Dedifferentiated amniotic fluid mesenchymal stem cell (primary cell): ENCODE data around the gene SVOP.
"Not testable (repeated sequence)": the region's sequence is repeated elsewhere in the genome, so short reads cannot be mapped to it uniquely, and the experiment has no call there.

ENCODE experiments used
- DNase-seq: peaks from one replicate; pipeline ENCODE4 v3.0.0-alpha.2; 2016; ENCODE audit errors: extremely low spot score

Gene SVOP

DNA sequence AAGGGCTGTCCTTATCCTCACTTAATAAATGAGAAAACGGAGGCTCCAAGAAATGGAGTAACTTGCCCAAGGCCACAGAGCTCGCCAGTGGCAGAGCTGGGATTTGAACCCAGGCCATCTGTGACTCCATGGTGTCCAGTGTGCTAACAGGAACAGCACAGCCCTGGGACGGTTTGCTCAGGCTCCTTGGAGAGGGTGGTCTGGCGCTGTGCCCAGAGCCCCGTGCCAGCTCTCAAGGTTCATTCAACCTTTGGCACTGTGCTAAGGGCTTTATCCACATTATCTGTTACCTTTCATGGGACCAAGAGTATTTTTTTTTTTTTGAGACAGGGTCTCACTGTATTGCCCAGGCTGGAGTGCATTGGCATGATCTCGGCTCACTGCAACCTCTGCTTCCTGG, 132.8 kb downstream of the SVOP start:
- no peak for DNase-seq

DNA sequence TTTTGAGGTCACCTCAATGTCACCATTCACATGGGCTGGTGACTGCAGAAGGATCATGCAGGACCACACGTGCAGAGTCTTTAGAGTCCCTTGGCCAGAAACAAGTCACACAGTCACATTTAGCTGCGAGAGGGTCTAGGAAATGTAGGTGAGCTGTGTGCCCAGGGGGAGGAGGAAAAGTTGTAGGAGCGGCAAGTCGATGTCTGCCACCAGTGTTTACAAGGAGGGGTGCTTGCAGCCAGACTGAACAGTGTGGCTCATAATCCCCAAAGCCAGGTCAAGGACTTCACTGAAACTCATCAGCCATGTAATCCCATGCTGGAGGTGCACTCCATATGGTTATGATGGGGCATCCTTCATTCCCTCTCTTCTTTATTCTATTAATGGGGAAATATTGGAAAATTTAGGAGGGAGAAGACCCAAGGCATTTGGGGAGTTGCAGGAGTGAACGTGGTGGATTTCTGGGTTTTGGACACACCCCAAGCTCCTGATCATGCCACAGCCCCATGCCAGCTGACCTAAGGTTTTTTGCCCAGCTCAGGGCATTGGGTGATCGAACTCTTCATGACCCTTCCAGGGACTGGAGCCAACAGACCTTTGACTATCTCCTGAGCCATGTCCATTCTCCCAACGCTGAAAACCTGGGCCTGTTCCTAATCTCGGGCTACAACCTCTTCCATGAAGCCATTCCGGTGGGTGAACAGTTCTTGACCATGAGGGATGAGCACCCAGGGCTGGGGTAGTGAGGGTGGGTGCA, 133.8 kb downstream of the SVOP start:
- DNase-seq, result no peak

DNA sequence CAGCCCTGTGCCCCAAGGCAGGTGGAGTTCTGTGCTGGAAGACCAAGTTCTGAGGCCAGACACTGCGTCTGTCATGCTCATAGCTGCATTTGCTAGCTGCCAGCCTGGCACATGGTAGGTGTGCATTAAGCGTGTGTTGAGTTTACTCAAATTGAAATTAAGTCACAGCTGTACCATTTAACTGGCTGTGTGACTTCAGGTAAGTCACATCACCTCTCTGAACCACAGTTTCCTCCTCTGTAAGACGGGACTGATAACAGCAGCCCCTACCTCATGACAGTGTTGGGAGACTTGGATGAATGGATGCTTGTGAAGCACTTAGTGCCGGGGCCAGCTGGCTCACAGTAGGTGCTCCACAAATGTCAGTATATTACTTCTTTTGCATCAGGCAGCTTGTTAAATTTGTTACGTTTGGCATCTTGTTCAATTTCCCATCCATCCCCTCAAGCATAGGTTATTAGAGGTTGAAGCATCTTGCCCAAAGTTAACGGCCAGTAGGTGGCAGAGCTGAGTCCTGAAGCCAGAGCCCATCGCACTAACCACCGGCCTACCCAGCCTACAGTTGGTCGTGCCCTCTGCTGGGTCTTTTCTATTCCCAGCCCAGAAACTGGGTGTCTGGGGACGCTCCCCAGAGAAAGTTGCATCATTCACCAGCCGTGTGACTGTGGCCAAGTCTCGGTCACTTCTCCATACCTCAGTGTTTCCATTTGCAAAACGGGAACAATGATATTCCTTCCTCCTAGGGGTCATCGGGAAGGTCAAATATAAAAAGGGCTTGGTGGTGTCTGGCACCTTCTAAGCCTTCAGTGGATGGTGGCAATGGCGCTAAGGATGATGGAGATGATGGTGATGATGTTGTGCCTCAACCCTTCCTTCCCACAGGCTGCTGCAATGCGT, 136.5 kb downstream of the SVOP start:
- no peak for DNase-seq

DNA sequence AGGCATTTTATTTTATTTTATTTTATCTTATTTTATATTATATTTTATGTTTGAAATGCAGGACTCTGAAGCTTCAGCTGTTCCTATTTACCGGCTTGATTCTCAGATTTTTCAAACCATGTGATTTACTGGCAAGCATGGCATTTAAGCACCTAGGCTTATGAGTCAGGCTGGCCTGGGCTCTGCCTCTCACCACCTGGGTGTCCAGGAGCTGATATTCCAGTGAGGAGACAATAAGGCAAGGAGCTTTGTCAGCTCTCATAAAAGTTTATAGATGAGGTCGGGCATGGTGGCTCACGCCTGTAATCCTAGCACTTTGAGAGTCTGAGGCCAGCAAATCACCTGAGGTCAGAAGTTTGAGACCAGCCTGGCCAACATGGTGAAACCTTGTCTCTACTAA, 138.9 kb downstream of the SVOP start:
- no peak for DNase-seq

DNA sequence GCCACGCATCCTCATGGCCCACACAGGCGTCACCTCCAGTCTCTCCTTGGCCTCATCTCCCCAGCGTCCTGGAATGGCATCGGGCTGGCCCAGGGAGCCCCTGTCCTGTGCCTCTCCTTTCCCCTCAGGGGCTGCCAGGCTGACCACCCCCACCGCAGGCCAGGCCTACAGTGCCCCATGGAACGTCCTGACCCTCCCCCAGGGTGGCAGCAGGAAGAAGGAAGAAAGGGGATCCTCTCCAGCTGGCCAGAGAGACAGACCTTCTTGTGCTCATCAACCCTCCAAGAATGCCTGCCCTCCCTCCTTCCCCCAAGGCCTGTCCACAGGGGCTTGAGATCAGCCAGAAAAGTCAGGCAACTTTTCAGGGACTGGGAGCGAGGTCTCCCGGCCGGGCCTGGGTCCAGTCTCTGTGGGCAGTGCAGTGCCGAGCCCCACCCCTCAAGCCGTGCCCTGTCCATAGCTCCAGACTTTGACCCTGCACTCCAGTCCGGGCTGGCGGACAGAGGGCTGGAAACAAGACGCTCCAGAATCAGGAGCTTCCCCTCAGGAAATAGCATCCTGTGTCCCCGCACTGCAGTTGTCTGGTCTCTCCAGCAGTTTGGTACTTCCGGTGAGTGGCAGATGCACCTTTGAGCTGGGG, 141.1 kb downstream of the SVOP start, which contains the start of gene DAO:
DAO (plus strand) TSS at position 478 of the 640 bp plus-strand sequence. CDS start 4,915 bp downstream, outside the sequence.
- no peak for DNase-seq

DNA sequence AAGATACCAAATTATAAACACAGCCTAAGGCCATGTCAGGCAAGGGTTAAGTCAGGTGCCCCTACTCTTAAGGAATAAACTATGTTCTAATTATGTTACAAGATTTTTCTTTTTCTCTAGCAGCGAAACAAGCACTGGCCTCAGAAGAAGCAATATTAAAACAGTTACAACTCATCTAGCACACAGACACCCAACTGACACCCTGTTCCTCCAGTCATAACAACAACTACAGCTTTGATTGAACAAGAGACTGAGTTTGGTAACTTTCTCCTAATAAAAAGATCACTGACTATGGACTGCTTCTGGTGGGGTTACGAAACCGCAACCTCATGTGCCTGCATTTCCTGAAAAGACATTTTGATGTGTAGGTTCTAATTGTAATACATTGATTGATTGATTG, 144.3 kb downstream of the SVOP start:
- no peak for DNase-seq

DNA sequence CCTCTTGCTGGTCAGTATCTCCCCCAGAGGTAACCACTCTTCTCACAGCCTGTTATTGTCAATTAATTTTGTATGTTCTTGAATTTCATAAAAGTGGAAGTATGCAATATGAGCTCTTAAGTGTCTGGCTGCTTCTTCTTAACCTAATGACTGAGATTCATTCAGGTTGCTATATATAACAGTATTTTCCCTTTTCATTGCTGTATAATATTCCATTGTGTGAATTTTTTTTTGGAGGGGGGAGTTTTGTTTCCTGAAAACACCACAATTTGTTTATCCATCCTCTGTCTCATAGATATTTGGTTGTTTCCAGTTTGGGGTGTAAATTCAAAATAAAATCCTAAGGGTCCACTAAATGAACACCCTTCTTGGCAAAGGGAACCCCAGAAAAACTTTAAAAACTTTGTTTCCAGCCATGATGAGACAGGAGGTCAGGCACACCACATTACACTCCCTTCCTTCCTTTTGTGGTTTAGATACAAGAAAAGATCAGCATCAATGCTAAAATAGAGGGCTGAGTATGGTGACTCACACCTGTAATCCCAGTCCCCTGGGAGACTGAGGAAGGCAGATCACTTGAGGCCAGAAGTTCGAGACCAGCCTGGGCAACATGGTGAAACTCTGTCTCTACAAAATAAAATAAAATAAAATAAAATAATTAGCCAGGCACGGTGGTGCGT, 145.0 kb downstream of the SVOP start:
- DNase-seq, result no peak

DNA sequence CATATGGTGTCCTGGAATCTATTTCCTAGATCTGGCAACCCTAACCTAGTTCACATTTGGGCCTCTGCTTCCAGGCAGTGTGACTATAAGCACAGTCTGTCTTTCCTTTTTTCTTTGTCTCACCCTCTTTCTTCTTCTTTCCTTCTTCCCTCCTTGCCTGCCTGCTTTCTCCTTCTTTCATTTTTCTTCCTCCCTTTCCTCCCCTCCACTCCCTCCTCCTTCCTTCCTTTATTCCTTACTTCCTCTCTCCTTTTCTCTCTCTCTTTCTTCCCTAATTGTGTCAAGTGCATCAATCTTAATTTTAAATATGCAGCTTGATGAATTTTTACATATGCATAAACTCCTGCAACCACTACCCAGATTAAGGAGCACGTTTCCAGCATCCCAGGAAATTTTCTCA, 145.6 kb downstream of the SVOP start:
- DNase-seq, result no peak

DNA sequence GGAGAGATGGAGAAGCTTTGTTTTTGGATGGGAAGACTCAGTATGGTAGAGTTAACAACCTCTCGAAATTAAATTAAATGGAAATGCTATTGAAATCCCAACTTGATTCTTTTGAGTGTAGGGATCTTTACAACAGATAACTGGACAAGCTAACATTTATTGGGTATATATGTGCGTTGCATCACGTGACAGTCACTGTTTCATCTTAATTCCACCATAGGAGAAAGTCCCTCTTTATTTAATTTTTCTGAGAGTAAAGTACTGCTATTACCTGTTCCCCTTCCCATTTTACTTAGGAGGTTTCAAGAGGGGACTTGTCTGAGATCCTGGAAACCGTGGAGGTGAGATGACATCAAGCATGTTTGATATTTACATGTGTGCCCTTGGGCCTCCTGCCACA, 152.1 kb downstream of the SVOP start:
- no peak for DNase-seq

DNA sequence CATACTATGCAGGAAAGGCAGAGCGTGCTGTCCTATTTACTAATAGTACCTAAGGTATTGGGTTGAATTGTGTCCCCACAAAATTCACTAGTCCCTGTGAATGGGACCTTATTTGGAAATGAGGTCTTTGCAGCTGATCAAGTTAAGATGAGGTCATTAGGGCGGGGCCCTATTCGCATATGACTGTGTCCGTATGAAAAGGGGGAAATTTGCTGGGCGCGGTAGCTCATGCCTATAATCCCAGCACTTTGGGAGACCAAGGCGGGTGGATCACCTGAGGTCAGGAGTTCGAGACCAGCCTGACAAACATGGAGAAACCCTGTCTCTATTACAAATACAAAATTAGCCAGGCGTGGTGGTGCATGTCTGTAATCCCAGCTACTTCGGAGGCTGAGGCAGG, 154.8 kb downstream of the SVOP start:
- not testable (repeated sequence) for DNase-seq

DNA sequence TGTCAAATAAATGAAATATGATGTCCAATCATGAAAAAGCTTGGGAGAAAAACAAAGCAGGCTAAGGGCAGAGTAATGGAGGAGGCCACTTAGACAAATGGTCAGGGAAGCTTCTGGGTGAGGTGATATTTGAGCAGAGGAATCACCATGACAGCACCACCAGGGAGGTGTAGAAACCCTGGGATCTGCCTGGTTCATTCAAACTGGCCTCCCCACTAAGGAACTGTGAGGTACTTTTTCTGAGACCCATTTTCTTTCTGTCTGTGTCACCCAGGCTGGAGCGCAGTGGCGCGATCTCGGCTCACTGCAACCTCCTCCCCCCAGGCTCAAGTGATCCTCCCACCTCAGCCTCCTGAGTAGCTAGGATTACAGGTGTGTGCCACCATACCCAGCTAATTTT, 155.7 kb downstream of the SVOP start:
- DNase-seq, result no peak

DNA sequence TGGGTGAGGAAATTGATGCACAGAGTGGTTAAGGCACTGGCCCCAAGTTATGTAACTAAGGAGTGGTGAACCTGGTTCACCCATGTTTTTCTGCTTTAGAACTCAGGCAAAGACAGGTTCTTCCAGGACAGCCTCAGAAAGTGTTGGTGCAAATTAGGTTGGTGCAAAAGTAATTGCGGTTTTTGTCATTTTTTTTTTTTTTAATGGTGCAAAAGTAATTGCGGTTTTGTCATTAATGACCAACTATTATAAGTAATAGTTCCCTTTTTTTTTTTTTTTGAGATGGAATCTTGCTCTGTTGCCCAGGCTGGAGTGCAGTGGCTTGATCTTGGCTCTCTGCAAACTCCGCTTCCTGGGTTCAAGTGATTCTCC, 158.3 kb downstream of the SVOP start:
- DNase-seq, result no peak

DNA sequence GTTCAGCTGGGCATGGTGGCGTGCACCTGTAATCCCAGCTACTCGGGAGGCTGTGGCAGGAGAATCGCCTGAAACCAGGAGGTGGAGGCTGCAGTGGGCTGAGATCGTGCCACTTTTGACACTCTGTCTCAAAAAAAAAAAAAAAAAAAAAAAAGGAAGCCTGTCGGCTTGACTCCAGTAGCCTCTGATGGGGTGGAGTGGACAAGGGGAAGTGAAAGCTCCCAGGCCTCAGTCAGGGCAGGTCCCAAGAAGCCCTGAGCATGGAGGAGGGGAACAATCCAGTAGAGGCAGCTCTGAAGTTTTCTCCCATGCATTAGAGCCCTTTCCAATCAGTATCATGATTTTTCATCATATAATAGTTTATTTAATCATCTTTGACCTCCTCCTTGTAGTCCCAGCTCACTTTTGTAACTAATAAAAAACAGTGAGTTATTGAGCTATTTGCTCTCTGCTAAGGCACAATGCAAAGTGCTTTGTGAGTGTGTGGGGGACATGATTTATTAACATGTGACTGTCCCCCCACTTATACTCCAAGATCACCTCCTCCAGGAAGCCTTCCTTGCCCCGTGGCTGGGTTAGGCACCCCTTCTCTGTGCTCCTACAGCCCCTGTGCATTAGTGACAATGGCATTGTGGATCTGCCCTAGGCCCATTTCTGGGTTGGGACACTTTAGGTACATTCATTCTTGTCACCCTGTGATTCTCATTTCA, 158.8 kb downstream of the SVOP start:
- DNase-seq, result no peak

DNA sequence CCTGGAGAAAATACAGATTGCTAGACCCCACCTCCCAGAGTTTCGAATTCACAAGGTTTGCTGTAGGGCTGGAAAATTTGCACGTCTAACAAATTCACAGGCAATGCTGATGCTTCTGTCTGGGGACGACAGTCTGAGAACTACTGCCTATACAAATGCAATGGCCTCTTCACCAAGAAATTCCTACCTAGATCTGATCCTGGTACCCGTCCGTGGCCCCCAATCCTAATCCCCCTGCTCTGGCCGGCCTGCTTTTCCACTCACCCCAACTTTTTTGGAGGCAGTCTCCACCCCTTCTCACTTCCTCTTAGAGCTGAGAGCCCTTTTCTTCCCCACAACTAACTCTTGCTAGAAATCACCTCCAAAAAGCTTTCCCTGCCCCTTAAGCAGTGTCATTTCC, 160.4 kb downstream of the SVOP start:
- DNase-seq, result no peak

DNA sequence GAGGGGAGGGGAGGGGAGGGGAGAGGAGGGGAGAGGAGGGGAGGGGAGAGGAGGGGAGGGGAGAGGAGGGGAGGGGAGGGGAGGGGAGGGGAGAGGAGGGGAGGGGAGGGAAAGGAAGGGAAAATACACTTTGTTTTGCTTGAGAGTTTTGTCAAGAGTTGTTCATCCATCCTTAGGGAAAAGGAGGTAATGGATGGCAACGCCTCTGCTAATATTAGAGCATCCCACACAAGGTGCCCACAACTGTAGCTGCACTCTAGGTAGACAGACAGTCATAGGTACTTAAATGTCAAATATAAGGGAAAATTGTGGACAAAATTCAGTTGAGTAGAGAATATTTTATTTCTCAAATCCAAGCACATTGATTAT, 161.0 kb downstream of the SVOP start:
- DNase-seq, result no peak

DNA sequence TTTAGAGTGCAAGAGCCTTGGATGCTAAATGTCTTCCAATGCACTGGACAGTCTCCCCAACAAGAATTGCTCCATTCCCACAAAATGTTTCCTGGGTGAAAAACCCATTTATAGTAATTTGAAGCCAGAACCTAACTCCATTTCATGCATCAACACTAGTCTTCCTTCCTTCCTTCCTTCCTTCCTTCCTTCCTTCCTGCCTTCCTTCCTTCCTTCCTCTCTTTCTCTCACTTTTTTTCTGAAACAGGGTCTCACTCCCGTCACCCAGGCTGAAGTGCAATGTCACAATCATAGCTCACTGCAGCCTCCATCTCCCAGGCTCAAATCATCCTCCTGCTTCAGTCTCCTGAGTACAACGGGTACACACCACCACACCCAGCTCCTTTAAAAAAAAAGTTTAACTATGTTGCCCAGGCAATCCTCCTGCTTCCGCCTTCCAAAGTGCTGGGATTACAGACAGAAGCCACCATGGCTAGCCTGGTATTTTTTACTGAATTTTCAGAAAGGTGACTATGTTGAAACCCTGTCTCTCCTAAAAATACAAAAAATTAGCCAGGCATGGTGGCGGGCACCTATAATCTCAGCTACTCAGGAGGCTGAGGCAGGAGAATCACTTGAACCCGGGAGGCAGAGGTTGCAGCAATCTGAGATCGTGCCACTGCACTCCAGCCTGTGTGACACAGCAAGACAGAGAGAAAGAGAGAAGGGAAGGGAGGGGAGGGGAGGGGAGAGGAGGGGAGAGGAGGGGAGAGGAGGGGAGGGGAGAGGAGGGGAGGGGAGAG, 161.5 kb downstream of the SVOP start:
- not testable (repeated sequence) for DNase-seq

DNA sequence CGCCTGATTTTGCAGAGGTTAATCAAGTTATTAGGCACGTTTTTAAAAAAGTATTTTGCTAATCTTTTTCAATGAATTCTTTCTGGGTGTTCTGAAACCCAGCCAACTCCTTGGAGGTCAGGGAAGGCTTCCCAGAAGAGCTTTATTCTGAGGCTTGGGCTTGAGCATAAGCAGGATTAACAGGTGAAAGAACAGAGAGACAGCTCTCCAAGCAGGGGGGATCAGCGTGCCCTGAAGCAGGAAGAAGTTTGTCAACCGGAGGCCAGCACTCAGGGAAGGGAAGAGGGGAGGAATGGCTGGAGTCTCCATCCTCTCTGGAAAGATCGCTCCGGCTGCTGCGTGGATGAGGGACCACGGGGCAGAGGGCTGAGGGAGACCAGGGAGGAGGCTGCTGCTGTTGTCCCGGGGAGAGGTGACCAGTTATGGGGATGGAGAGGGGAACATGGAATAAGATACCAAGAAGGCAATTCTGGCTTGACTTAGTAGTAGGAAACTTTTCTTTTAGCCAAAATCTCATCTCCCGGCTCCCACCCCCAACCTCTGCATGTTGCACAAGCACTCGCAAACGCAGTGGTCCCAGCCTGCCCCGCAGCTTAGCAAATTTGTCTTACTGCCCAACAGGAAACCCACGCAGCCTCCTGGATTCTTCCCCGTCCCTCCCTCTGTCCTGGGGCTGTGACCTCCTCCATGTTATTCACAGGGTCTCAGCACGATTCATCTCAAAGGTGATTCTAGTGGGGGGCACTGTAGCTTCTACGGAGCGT, 162.4 kb downstream of the SVOP start:
- DNase-seq, result no peak
